ENCODE results near the gene PRPH. TPM values are rescaled to one million over a fixed set of nuclear protein-coding genes. Genes with fewer than 3 reads are reported as not detected.

Gene PRPH
- total and polyA plus RNA-seq, 2 of the 13 experiments (the other 11 are each of a cell fraction or from before 2014, with no cell fraction given), result 0.12 TPM; not detected in 1

GRCh38 chr12:49342066-49342913 is 47.3 kb downstream of the PRPH start (continued):
- TF ChIP-seq ZBTB25 (CRISPR knock-in tag; IDR thresholded peaks at IDR 0.05), result no peak
- no peak for TF ChIP-seq ATF3 (CRISPR knock-in tag; IDR thresholded peaks at IDR 0.05)
- peak; percentile 27; the same call in 1 of the 2 replicates for TF ChIP-seq KAT7 (CRISPR knock-in tag; IDR thresholded peaks at IDR 0.05; ENCODE audit: borderline replicate concordance)
- TF ChIP-seq POGZ (CRISPR knock-in tag; IDR thresholded peaks at IDR 0.05), result peak; percentile 27; the same call in 1 of the 2 replicates
- no peak for TF ChIP-seq ZEB1 (IDR thresholded peaks at IDR 0.05; ENCODE audit: insufficient replicate concordance, low read depth)
- TF ChIP-seq ZNF83 (CRISPR knock-in tag; IDR thresholded peaks at IDR 0.05; ENCODE audit: borderline replicate concordance), result no peak
- no peak for TF ChIP-seq AFF4 (CRISPR knock-in tag; IDR thresholded peaks at IDR 0.05)
- 0 out of 2 replicates have a peak, but pooled peaks have one; percentile 39 for TF ChIP-seq ZBTB34 (CRISPR knock-in tag; IDR thresholded peaks at IDR 0.05)
- 0 out of 2 replicates have a peak, but pooled peaks have one; percentile 41 for TF ChIP-seq ZNF598 (CRISPR knock-in tag; IDR thresholded peaks at IDR 0.05; ENCODE audit: borderline replicate concordance)

Measured in HepG2 (cell line).